ENCODE measurements around the gene TADA2B. TPM values are rescaled to one million over a fixed set of nuclear protein-coding genes. Genes with fewer than 3 reads are reported as not detected.

TADA2B gene
- total and polyA plus RNA-seq, 2 experiments from 2014 or later = 3.6 to 11.4 TPM

DNA sequence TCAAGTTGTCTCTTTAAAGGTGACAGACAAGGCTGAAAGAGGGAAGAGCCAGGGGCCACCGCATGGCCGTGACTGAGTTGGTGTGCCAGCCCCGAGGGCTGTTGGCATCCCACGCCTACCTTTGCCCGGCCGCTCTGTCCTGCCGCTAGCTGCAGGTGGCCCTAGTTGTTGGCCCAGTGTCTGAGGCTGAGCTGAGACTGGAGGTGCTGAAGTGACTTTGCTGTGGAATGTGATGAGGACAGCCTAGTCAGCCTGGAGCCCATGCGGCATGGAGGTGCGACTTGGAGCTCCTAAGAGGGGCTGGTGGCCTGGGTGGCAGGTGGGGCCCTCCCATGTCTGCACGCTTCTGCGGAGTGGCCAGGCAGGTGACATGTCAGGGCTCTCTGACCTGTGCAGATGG is 6.6 kb downstream of the TADA2B start (continued):
- TF ChIP-seq JUNB (IDR thresholded peaks at IDR 0.05; ENCODE audit: unreplicated experiment) (no peak), NANOG (IDR thresholded peaks at IDR 0.05; ENCODE audit: borderline replicate concordance) (no peak), EZH2phosphoT487 (IDR thresholded peaks at IDR 0.05; ENCODE audit: unreplicated experiment) (no peak)
- TF ChIP-seq, protein P1, sequence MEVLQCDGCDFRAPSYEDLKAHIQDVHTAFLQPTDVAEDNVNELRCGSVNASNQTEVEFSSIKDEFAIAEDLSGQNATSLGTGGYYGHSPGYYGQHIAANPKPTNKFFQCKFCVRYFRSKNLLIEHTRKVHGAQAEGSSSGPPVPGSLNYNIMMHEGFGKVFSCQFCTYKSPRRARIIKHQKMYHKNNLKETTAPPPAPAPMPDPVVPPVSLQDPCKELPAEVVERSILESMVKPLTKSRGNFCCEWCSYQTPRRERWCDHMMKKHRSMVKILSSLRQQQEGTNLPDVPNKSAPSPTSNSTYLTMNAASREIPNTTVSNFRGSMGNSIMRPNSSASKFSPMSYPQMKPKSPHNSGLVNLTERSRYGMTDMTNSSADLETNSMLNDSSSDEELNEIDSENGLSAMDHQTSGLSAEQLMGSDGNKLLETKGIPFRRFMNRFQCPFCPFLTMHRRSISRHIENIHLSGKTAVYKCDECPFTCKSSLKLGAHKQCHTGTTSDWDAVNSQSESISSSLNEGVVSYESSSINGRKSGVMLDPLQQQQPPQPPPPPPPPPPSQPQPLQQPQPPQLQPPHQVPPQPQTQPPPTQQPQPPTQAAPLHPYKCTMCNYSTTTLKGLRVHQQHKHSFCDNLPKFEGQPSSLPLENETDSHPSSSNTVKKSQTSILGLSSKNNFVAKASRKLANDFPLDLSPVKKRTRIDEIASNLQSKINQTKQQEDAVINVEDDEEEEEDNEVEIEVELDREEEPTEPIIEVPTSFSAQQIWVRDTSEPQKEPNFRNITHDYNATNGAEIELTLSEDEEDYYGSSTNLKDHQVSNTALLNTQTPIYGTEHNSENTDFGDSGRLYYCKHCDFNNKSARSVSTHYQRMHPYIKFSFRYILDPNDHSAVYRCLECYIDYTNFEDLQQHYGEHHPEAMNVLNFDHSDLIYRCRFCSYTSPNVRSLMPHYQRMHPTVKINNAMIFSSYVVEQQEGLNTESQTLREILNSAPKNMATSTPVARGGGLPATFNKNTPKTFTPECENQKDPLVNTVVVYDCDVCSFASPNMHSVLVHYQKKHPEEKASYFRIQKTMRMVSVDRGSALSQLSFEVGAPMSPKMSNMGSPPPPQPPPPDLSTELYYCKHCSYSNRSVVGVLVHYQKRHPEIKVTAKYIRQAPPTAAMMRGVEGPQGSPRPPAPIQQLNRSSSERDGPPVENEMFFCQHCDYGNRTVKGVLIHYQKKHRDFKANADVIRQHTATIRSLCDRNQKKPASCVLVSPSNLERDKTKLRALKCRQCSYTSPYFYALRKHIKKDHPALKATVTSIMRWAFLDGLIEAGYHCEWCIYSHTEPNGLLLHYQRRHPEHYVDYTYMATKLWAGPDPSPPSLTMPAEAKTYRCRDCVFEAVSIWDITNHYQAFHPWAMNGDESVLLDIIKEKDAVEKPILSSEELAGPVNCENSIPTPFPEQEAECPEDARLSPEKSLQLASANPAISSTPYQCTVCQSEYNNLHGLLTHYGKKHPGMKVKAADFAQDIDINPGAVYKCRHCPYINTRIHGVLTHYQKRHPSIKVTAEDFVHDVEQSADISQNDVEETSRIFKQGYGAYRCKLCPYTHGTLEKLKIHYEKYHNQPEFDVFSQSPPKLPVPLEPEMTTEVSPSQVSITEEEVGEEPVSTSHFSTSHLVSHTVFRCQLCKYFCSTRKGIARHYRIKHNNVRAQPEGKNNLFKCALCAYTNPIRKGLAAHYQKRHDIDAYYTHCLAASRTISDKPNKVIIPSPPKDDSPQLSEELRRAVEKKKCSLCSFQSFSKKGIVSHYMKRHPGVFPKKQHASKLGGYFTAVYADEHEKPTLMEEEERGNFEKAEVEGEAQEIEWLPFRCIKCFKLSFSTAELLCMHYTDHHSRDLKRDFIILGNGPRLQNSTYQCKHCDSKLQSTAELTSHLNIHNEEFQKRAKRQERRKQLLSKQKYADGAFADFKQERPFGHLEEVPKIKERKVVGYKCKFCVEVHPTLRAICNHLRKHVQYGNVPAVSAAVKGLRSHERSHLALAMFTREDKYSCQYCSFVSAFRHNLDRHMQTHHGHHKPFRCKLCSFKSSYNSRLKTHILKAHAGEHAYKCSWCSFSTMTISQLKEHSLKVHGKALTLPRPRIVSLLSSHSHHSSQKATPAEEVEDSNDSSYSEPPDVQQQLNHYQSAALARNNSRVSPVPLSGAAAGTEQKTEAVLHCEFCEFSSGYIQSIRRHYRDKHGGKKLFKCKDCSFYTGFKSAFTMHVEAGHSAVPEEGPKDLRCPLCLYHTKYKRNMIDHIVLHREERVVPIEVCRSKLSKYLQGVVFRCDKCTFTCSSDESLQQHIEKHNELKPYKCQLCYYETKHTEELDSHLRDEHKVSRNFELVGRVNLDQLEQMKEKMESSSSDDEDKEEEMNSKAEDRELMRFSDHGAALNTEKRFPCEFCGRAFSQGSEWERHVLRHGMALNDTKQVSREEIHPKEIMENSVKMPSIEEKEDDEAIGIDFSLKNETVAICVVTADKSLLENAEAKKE (CRISPR knock-in tag; IDR thresholded peaks at IDR 0.05) = no peak

DNA sequence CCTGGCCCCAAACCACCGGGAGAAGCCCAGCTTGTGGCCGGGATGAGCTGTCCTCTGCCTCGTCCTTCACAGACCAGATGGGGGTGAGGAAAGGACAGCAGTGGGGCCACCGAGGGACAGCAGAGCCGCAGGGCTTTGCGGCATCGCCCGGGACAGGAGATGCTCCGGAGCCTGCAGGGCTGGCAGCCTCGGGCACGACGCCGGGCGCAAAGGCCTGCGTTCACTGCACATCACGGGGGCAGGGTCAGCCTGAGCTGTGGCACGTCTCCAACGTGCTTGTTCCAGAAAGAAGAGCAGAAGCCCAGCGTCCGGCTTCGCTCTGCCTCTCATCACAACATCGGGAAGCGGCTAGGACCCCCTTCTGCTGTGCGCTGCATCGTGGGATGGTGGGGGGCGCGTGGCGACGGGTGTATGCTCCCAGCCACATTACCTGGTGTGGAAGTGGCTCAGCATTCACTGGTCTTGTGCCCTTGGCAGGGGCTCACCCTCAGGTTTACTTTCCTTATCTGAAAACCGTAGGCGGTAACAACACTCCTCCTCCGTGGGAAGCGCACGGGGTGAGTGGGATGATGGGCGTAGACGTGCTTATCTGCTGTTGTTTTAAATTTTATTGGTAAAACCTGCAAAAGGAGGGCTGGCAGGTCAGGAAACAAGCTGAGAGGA is 7.4 kb downstream of the TADA2B start:
- no peak for ATAC-seq
- peaks cover 46% of the 10 kb centered on the region for H3K79me2 ChIP-seq (replicated peaks; ENCODE audit: insufficient read depth)

More for the DNA sequence above, 7.4 kb downstream of the TADA2B start:
- no peak overlapping the region for H3K4me3 ChIP-seq
- no peaks in the 10 kb centered on the region for H3K9me2 ChIP-seq (ENCODE audit: insufficient read depth)
- no peaks in the 10 kb centered on the region for H3K36me3 ChIP-seq (ENCODE audit: insufficient read depth)
- peaks cover 5% of the 10 kb centered on the region for H3K36me3 Mint-ChIP-seq (ENCODE audit: low read depth)
- peaks cover 39% of the 10 kb centered on the region for H3K4me1 Mint-ChIP-seq
- H3K4me2 ChIP-seq = no peak overlapping the region
- no peaks in the 10 kb centered on the region for H3F3A ChIP-seq (replicated peaks; ENCODE audit: low read depth)
- H4K20me1 ChIP-seq (replicated peaks; ENCODE audit: insufficient read depth) = peaks cover 38% of the 10 kb centered on the region
- H2AFZ ChIP-seq = no peak overlapping the region
- H3K27me3 Mint-ChIP-seq (ENCODE audit: insufficient read depth, low read depth, poor library complexity) = peaks cover 10% of the 10 kb centered on the region
- H3K27ac ChIP-seq (ENCODE audit: low read depth) = no peak overlapping the region
- H3K4me3 Mint-ChIP-seq = no peak overlapping the region
- no peak overlapping the region for H3K27ac Mint-ChIP-seq
- no peaks in the 10 kb centered on the region for H3K4me1 ChIP-seq (ENCODE audit: insufficient read depth)
- TF ChIP-seq STAT1 (IDR thresholded peaks at IDR 0.05; ENCODE audit: unreplicated experiment) (no peak), ZNF331 (CRISPR knock-in tag; IDR thresholded peaks at IDR 0.05; ENCODE audit: low read depth) (no peak), JUNB (IDR thresholded peaks at IDR 0.05; ENCODE audit: unreplicated experiment) (no peak)
- DNase-seq (ENCODE audit: low spot score) = no peak
- H3K27me3 ChIP-seq (ENCODE audit: insufficient read depth) = no peaks in the 10 kb centered on the region
- no peaks in the 10 kb centered on the region; the same call in 2 of the 3 replicates for H3K9me3 Mint-ChIP-seq

Measured in GM23338 (cell line).